GM21423 (cell line): ENCODE results near the gene GPBAR1.

ENCODE experiments used
- ATAC-seq: cut with Tn5 transposase; IDR thresholded peaks from one replicate; pipeline ENCODE4 v1.9.1; 2021; ENCODE audit warnings: mild to moderate bottlenecking, moderate library complexity; ENCODE audit not compliant: unreplicated experiment

Gene GPBAR1, protein sequence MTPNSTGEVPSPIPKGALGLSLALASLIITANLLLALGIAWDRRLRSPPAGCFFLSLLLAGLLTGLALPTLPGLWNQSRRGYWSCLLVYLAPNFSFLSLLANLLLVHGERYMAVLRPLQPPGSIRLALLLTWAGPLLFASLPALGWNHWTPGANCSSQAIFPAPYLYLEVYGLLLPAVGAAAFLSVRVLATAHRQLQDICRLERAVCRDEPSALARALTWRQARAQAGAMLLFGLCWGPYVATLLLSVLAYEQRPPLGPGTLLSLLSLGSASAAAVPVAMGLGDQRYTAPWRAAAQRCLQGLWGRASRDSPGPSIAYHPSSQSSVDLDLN

DNA sequence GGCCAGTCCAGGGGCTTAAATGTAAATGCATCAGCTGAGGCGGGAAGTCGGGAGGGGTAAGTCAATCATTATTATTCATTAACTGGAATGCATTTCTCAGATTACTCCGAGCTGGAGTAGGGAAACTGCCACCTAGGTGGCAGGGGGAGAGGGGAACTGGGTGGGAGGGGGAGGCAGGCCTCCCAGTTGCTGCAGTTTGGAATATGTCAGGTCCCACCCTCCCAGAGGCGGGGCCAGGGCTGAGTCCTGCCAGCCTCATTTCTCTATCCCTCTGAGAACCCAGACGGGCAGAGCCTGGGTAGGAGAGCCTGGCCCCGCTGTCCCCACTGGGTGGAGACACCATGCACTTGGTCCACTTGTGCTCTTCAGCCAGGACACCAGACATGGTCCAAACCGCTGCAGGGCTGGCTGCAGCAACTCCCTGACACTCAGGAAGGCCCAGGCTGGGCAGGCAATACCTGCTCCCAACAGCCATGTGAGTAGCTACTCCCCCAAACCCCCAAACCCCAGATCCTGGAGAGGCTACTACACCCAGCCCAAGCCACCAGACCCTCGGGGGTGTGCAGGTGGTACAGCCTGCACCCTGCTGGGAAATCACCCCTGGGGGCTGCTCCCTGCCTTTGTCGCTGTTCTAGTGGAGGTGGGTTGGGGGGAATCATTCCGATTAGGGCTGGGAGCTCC, at the start of gene GPBAR1:
TSS of gene GPBAR1 (plus strand) at position 274 of the 681 bp plus-strand sequence. CDS start 1,710 bp downstream, outside the sequence.
- ATAC-seq, result no peak

DNA sequence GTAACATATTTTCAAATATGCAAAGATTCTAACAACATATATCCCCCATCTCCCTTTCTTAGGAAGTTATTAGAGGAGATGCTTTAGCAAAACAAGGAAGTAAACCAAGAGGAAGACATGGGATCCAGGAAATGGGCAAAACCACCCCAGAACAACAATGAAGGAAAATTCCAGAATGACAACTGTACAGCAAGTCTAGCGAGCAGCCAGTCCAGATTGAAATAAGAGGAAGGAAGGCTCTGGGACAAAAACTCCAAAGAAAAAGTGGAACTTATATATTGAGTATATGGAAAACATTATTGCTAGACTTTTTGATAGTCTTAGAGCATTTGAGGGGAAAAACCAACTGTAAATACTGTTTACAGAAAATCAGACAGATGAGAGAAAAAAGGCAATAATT, 46.7 kb upstream of the GPBAR1 start:
- ATAC-seq, result no peak

DNA sequence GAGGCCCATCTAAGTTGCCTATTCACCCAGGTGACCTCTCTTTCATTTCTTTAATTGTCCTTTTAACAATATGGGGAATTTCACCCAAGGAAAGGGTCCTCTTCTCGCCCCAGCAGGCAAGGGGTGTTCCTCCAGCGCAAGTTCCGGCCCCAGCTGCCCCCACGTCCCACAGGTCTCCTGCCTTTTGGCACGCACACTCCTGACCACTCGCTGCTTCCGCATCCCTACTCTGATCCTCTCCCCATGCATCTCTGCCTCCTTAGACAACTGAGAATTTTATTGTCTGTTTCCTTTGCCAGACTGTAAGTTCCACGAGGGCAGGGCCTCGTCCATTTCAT, 44.5 kb upstream of the GPBAR1 start:
- ATAC-seq, result no peak

DNA sequence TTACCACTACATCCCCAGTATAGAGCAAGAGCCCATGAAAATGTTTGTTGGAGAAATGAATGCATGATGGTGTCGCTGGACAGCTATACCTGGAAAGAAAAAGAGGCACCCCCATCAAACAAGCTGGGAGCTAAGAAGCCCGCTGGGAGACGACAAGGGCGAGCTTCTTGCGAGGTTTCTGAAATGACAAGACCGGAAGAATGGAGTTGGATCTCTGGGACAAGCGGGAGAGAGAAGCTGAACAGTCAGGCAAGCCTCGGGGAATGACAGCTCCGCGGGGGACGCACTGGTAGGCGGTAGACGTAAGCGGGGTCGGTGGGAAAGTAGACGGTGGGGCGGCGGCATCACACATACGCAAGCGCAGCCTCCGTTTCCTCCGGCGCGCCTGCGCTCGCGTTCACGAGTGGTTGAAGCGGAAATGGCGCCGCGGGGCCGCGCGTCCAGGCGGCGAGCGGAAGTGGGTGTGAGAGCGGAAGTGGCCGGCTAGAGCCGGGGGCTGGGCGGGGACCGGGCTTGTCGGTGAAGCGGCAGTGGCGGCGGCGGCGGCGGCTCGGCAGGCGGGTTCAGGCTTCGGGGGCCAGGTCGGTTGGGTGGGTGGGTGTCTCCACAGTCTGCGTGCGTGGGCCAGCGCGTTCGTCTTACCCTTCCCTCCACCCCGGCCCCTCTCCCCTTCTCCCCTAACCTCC, 44.0 kb upstream of the GPBAR1 start, which contains the start of gene ARPC2:
TSS of gene ARPC2 (plus strand) at position 516 of the 686 bp plus-strand sequence. CDS start 282 bp downstream, outside the sequence.
- peak; percentile 68 for ATAC-seq

DNA sequence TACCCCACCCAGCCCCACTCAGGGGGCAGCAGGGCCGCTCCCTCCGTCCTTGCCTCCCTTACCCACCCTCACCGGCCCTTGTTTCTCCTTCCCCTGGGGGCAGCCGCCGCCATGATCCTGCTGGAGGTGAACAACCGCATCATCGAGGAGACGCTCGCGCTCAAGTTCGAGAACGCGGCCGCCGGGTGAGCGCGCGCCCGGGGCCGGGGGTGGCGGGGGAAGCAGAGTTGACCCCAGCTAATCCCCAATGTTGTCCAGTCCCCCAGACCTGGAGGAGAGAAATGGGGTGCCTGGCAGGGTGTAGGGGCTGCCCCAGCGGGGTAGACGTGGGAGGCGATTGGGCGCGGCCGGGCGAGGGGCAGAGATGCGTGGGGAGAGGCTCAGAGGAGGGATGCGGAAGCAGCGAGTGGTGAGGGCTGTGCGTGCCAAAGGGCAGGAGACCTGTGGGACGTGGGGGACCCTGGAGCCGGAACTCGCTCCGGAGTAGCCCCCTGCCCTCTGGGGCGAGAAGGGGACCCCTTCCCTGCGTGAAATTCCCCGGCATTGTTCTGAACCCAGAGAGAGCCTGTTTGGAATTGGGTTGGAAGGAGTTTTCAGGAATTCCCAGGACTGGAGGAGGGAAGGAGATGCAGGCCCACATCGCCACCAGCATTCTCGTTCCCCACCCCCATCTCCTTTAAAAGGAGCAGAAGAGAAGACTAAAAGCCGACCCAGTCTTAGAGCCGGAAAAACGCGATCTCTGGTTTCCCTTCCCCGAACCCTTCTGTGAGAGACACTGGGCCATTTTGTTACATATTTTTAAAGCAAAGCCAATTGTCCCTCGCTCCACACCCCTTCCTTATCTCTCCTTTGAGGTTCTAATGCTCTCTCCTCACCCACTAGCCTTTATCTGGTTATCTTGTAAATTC, 43.2 kb upstream of the GPBAR1 start:
- peak; percentile 25 for ATAC-seq

DNA sequence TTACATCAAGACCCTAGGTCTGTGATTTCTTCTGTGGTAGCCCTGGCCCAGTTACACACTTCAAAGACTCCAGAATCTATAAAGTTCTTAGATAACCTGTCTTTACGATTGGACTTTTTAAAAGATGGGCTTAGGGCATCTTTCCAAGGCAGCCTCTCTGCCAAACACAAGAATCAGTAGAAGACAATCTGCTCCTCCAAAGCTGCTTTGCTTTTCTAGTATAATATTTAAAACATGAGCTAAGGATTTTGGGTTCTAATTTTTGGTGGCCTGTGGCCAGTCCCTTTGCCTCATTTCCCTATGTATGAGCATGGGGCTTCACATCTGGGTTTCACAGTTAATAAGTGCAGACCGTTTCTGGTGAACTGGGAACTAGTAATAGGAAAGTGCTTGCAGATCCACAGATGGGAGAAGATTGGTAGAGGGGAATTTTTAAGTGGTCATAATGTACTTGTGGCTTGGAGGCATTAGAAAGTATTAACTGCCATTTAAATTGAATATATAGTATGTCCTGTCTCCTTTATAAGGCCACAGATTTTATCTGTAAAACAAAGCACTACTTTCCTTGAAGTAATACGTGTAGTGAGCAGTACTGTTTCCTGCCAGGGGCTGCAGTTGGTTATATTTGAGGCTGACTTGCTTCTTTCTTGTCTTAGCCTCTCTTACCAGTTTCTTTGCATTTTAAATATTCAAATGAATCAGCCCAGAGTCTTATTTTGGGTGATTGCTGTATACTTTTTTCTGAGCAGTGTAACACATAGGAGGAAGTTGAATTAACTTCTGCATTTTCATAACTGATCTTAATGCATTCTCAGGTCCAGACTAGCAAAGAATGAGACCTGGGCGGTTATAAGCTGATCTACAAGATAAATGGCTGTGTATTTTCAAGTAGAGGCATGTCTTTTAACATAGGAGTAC, 42.3 kb upstream of the GPBAR1 start:
- ATAC-seq, result peak; percentile 38

DNA sequence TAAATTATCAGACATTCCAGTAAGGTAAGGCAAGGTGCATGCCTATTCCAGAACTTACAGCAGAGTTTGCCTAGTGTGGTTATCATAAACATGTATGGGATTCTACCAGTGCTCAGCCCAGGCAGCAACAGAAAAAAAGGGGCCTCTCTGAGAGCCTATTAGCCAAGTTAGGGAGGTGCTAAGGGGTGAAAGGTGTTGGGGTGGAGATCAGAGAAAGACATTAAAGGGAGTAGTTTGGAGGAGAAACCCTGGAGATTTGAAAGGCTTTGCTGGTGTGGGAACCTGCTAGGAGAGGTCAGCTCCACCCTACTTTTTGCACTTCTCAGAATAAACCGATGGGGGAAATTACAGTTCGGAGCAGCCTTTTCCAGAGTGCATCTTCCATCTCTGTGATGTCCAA, 40.9 kb upstream of the GPBAR1 start:
- no peak for ATAC-seq

DNA sequence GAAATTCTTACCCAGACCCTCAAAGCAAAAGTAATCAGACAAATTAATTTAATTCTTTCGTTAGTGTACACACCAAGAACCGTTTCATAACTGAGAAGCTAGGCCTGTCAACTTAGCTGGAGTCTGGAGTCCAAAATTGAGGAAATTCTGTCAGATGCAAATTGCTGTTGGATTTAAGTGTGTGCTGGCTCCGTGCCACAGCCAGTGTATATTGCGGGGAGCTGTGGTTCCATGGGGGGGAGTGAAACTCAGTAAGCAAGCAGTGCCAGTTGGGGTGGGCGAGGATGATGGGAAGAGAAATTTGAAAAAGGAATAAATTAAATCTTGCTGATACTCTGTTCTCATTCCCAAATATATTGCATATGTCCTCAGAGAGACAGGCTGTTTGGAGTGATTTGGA, 39.8 kb upstream of the GPBAR1 start:
- ATAC-seq, result no peak

DNA sequence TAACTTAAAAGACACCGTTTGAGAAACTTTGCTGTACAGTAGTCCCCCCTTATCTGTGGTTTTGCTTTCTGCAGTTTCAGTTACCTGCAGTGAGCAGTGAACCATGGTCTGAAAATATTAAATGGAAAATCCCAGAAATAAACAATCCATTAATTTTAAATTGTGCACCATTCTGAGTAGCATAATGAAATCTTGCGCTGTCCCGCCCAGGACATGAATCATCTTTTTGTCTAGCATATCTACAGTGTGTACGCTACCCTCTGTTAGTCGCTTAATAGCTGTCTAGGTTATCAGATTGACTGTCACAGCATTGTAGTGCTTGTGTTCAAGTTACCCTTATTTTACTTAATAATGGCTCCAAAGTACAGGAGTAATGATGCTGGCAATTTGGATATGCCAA, 37.8 kb upstream of the GPBAR1 start:
- ATAC-seq, result no peak

DNA sequence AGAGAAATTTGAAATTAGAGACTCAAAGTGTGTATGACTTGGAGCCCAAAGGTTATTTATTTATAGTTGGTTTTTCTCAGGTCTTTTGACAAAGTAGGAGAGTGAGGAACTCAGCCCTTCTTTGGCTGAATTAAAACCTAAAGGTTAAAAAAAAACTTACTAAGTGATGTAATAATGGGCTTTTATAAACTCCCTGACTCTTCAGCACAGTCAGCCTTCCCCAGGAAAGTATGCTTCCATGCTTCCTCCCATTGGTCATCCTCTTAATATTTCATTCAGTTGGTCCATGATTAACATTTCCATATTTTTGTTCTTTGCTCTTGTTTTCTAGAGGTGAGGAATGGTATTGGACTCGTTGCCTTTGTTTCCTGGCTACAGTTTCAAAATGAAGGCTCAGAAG, 36.6 kb upstream of the GPBAR1 start:
- ATAC-seq, result no peak

DNA sequence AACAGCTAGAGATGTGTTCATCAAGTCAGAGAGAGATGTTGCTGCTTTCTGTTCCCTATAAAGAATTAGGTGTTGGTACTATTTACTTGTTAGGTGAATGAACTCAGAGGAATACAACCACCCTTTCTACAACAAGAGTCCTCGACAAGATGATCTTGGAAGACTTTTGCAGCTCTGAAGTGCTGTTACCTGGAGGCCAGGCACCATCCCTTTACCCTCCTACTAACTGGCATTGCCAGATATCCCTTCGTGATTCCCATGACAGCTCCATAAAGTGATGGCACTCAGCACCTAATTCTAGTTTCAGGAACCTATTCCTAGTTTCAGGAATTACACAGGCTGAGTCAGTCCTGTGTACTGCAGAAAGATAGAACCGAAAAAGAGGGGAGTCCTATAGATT, 33.9 kb upstream of the GPBAR1 start:
- ATAC-seq, result no peak

DNA sequence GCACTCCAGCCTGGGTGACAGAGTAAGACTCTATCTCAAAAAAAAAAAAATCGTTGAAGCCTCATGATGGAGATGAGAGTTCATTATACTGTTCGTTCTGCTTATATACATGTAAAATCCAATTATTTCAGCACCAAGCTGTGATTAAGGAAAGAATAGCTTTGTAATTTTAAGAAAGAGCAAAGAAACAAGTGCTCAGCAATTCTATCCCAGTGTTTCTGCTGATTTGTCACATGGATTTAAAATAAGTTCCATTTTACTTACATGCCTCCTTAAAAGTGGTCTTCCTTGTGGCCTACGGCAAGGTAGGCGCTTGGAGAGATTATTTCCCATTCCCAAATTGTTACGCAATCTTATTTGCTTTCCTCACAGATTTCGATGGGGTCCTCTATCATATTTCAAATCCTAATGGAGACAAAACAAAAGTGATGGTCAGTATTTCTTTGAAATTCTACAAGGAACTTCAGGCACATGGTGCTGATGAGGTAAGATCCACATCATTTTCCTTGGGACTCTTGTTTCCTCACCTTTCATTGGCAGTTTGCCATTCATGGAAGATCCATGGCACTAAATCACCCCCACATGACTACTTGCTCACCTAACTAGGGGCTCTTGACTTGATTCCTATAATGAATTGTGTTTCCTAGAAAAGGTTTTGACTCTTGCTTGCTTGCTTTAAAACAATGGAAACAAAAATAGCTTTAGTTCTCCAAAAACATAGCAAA, 32.3 kb upstream of the GPBAR1 start:
- no peak for ATAC-seq

DNA sequence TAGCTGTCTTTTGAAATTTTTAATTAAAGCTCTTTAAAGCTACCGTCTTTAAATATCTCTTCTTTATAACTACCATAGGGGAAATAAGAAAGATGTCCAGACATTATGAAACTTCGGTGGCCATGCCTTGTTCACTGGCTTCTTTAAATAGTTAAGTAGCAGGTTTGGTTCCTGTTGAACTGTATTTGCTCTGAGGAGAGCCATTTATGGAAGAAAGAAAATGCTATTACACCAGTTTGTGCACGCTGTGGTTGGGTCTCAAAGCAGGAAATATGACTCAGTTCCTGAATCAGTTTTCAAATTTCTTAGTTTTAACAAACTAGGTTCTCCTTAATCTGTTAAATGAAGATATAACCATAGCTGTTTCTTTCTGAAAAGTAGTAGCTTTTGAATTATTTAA, 31.6 kb upstream of the GPBAR1 start:
- ATAC-seq, result peak; percentile 83

DNA sequence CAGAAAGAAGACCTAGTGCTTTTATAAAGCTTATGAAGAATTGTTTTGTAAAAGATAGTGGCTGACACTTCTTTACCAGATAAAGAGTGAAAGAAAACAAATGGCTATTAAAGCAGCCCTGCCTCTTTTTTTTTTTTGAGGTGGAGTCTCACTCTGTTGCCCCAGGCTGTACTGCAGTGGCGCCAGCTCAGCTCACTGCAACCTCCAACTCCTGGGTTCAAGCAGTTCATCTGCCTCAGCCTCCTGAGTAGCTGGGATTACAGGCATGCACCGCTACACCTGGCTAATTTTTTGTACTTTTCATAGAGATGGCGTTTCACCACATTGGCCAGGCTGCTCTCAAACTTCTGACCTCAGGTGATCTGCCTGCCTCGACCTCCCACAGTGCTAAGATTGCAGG, 31.0 kb upstream of the GPBAR1 start:
- no peak for ATAC-seq

DNA sequence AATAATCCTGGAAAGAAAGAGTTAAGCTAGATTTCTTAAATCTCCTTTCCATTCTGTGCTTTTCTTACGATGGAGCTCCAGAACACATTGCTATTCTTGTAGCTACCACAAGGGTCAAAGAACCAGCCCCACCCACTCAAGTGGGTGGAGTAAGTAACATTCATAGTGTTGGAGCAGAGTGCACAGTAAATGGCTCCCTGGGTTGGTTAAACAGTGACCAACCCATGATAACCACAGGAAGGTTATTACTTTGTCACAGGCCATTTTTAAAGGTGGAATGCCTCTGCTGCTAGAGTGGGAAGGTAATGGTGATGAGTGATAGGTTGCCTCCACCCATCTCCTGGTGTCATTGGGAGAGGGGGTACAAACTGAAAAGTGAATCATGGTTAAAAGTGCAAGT, 29.9 kb upstream of the GPBAR1 start:
- ATAC-seq, result peak; percentile 70

DNA sequence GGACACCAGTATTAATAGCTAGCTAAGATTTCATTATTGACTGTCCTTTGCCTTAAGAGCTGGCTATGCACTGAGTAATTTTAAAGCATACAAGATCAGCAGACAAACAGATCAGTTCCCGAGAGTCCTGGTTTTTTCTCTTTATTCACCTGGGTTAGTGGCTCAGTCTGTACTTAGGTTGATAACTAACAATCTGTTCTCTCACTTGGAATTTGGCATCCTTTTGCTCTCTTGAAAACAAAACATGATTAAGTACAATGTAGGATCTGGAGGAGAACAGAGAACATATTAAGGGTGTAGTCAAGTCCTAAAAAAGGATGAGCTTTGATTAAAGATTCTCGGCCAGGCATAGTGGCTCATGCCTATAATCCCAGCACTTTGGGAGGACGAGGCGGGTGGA, 27.3 kb upstream of the GPBAR1 start:
- ATAC-seq, result no peak

DNA sequence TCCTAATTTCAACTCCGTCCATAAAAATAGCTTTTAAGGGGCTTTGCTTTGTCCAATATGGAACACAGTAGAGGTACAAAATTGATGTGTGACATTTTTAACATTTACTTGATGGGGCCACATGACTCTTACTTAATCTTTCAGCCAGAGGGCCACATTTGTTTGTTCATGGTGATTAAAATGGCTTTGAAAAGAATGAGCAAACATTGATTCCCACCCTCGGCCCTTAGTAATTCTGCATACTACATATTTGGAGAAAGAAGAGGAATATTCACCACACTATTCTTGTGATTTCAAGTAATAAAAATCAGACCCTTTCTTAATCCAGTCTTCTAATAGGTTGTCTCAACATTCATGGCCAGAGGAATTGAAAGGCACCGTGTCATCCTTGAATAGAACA, 26.3 kb upstream of the GPBAR1 start:
- ATAC-seq, result no peak

DNA sequence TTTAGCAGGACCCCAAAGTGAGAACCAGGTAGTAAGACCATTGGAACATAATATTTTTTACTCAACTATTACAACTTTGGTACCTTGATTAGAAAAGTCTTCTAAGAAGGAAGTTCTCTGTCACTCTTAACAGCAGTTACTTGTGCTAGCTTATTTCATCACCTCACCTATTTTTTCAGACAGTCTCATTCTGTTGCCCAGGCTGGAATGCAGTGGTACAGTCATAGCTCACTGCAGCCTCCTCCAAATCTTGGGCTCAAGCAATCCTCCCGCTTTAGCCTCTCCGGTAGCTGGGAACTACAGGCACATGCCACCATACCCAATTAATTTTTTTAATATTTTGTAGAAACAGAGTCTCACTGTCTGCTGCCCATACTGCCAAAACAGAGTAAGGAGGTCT, 25.8 kb upstream of the GPBAR1 start:
- no peak for ATAC-seq

DNA sequence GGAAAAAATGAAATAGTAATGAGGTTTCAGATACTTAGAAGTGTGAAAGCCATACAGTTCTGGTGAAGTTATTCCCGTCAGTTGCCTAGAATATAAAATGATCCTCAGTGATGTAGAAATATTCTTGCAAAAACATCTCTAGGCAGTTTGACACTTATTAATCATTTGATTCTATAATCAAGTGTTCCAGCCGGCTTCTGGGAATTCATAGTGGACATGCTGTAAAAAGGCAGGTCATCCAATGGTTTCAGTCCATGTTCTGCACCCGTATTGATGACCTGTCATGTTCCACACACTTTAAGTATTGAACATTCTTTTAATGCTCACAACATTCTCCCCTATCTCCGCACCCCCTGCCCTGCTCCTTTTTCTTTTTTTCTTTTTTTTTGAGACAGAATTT, 24.0 kb upstream of the GPBAR1 start:
- no peak for ATAC-seq
